ENCODE results near the gene CLIP1. TPM values are rescaled to one million over a fixed set of nuclear protein-coding genes. Genes with fewer than 3 reads are reported as not detected.

Gene CLIP1
- total and polyA plus RNA-seq, 4 experiments from 2014 or later: 5.9 to 65.7 (median 49.1) TPM

DNA sequence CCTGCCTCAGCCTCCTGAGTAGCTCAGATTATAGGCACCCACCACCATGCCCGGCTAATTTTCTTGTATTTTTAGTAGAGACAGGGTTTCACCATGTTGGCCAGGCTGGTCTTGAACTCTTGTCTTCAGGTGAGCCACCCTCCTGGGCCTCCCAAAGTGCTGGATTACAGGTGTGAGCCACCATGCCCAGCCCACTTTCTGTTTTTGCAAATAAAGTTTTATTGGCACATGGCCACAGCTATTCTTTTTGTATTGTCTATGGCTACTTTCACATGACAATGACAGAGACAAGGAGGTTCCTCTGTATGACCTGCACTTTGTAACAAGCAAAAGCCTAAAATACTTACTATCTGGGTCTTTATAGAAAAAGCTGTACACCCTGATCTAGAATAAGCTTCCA lies 176.9 kb downstream of the CLIP1 start:
- H3K27ac Mint-ChIP-seq: peak overlapping the region; percentile 64 to 96 (median 94)
- H3K36me3 Mint-ChIP-seq: peaks cover 33 to 46% of the 10 kb centered on the region in 2 donors
- Histone ChIP-seq H3K27ac (ENCODE audit: low read depth, low read length) (peak overlapping the region; percentile 67), H3K9me3 (ENCODE audit: control insufficient read depth in 1 of 2, low read length in 2 of 2) (no peaks in the 10 kb centered on the region), H3K27me3 (ENCODE audit: insufficient read depth, low read length) (no peaks in the 10 kb centered on the region), H3K36me3 (ENCODE audit: insufficient read depth, low read length) (peaks cover 20% of the 10 kb centered on the region), H3K4me1 (ENCODE audit: insufficient read depth, low read length) (peaks cover 41% of the 10 kb centered on the region), H3K4me3 (ENCODE audit: low read length in 2 of 2) (peak overlapping the region; percentile 63 to 92)
- H3K4me3 Mint-ChIP-seq: peak overlapping the region; percentile 90 to 95 (median 93)
- ChIA-PET CTCF (ENCODE audit: partially characterized antibody) (interaction anchor here (1.4 to 4.0 kb wide), 5 partner anchors 13 to 255 kb away, joined by 3 to 35 read pairs (median 16); partner anchors contain the start of genes DIABLO, VPS33A and ZCCHC8), POLR2A (ENCODE audit: partially characterized antibody) (interaction anchor here (1.4 to 4.8 kb wide), 13 partner anchors 9 to 1954 kb away, joined by 4 to 155 read pairs (median 7); partner anchors contain the start of genes B3GNT4, DIABLO, RNU4-2 and VPS33A)
- peak in 1 of 5 donors; percentile 18 for DNase-seq
- no peaks in the 10 kb centered on the region for H3K9me3 Mint-ChIP-seq
- H3K27me3 Mint-ChIP-seq: no peaks in the 10 kb centered on the region
- H3K4me1 Mint-ChIP-seq: peaks cover 23 to 42% (median 34%) of the 10 kb centered on the region in 4 donors
- intact Hi-C loops (cut with micrococcal nuclease): no loop called here

DNA sequence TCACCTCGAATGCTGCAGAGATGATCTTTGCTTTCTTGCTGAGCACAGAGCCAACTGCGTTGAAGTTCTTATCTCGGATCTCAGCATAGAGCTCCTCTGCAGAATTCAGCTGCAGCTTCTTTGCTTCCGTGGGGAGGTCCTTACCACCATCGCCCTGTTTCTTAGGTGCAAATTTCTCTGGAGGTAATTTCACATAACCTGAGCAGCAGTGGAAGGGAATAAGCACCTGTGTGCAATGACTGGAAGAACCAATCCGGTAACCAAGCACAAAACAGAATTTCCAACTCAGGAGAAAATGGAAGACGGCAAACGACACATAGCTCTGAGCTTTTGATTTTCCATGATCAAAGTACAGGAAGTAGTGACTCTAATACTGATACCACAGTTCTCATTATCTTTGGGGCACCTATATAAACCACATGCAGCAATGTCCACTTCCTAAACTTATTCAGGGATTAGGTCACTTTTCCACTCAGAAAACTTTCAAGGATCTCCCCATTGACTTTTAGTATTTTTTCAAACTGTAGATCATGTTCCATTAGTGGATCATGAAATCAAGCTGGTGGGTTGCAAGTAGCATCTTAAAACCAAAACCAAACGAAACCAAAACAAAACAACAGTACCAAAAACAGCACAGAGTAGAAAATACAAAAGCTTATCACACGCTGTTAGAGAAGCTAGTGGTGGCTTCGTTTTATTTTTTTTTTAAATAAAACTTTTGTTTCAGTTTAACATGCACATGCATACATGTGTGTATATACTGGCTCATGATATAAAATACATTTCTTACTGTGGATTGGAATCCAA lies 177.7 kb downstream of the CLIP1 start:
- peak overlapping the region; percentile 90 to 95 (median 93) for H3K4me3 Mint-ChIP-seq
- peak overlapping the region; percentile 94 to 97 (median 95) for H3K27ac Mint-ChIP-seq
- H3K4me1 Mint-ChIP-seq: peaks cover 25 to 50% (median 38%) of the 10 kb centered on the region in 4 donors
- no peaks in the 10 kb centered on the region for H3K9me3 Mint-ChIP-seq
- H3K4me3 ChIP-seq (ENCODE audit: low read length in 2 of 2): peak overlapping the region; percentile 63 to 92
- H3K36me3 Mint-ChIP-seq: peaks cover 31 to 46% of the 10 kb centered on the region in 2 donors
- H3K27me3 ChIP-seq (ENCODE audit: insufficient read depth, low read length): no peaks in the 10 kb centered on the region
- H3K27ac ChIP-seq (ENCODE audit: low read depth, low read length): peak overlapping the region; percentile 67
- intact Hi-C loops (cut with micrococcal nuclease): loop anchor here (1.0 kb wide), 3 partner anchors 18 to 41 kb away; partner anchors contain the start of genes B3GNT4, DIABLO and VPS33A
- H3K9me3 ChIP-seq (ENCODE audit: control insufficient read depth in 1 of 2, low read length in 2 of 2): no peaks in the 10 kb centered on the region
- ChIA-PET CTCF (ENCODE audit: partially characterized antibody) (interaction anchor here (0.6 to 4.0 kb wide), 9 partner anchors 9 to 256 kb away, joined by 3 to 35 read pairs (median 9); partner anchors contain the start of genes DIABLO, VPS33A and ZCCHC8), POLR2A (ENCODE audit: partially characterized antibody) (interaction anchor here (0.5 to 4.8 kb wide), 20 partner anchors 8 to 1953 kb away, joined by 3 to 155 read pairs (median 6); partner anchors contain the start of genes B3GNT4, DIABLO, KNTC1 and RNU4-2)
- no peaks in the 10 kb centered on the region for H3K27me3 Mint-ChIP-seq
- H3K4me1 ChIP-seq (ENCODE audit: insufficient read depth, low read length): peaks cover 46% of the 10 kb centered on the region
- peak; percentile 64 to 76 (median 74) for DNase-seq
- peaks cover 22% of the 10 kb centered on the region for H3K36me3 ChIP-seq (ENCODE audit: insufficient read depth, low read length)

DNA sequence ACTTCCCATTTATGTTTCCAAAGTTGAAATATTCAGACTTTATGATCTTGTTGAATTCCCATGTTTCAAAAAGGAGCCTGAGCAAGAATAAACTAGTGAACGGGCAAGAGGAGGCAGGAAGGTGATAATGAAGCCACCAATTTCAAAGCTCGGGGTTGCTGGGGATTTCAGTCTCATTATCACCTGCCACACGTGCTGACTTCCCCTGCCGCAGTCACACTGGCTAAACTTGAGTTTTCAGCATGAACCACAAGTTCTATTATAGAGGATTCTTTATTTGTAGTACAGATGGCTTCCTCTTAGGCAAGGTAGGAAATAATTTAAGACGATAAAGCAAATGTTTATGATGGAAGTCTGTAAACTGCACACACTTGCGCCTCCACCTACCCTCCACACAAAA lies 178.5 kb downstream of the CLIP1 start:
- Histone ChIP-seq H3K36me3 (ENCODE audit: insufficient read depth, low read length) (peaks cover 17% of the 10 kb centered on the region), H3K4me3 (ENCODE audit: low read length in 2 of 2) (peak overlapping the region; percentile 63 to 92), H3K4me1 (ENCODE audit: insufficient read depth, low read length) (peaks cover 47% of the 10 kb centered on the region), H3K27ac (ENCODE audit: low read depth, low read length) (peak overlapping the region; percentile 67), H3K27me3 (ENCODE audit: insufficient read depth, low read length) (no peaks in the 10 kb centered on the region), H3K9me3 (ENCODE audit: control insufficient read depth in 1 of 2, low read length in 2 of 2) (no peaks in the 10 kb centered on the region)
- Mint-ChIP-seq H3K4me1 (peaks cover 25 to 51% (median 38%) of the 10 kb centered on the region in 4 donors), H3K4me3 (peak overlapping the region; percentile 90 to 95 (median 93)), H3K9me3 (no peaks in the 10 kb centered on the region), H3K36me3 (peaks cover 28 to 42% of the 10 kb centered on the region in 2 donors), H3K27me3 (no peaks in the 10 kb centered on the region), H3K27ac (peak overlapping the region; percentile 94 to 97 (median 95))
- POLR2A ChIA-PET (ENCODE audit: partially characterized antibody): interaction anchor here (0.5 to 4.8 kb wide), 18 partner anchors 7 to 1952 kb away, joined by 3 to 155 read pairs (median 7); partner anchors contain the start of genes B3GNT4, DIABLO, KNTC1 and RNU4-2
- DNase-seq: peak in 4 of 5 donors; percentile 25 to 51 (median 38)
- CTCF ChIA-PET (ENCODE audit: partially characterized antibody): interaction anchor here (0.9 to 4.0 kb wide), 9 partner anchors 8 to 257 kb away, joined by 3 to 35 read pairs (median 9); partner anchors contain the start of genes DIABLO, VPS33A and ZCCHC8
- intact Hi-C loops (cut with micrococcal nuclease): loop anchor here (1.0 kb wide), 3 partner anchors 18 to 41 kb away; partner anchors contain the start of genes B3GNT4, DIABLO and VPS33A

DNA sequence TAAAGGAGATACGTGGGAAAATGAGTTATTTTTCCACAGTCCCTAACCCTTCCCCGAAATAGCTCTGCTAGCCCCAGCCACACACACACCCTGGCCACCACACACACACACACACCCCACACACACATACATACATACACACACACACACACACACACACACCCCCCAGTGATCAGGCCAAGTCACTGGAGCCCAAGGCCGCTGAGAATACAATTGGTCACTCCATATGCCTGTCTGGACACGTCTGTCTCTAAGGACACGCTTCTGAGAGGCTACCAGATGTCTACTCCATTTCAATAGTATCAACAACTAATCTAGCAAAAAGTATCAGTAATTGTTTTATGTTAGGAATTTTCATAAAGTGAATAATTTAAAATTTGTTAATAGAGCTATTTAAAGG lies 183.6 kb downstream of the CLIP1 start:
- no peak for DNase-seq
- CTCF ChIA-PET (ENCODE audit: partially characterized antibody): no interaction called here
- Histone ChIP-seq H3K36me3 (ENCODE audit: insufficient read depth, low read length) (peaks cover 45% of the 10 kb centered on the region), H3K4me3 (ENCODE audit: low read length in 2 of 2) (no peak overlapping the region), H3K27ac (ENCODE audit: low read depth, low read length) (no peak overlapping the region), H3K4me1 (ENCODE audit: insufficient read depth, low read length) (peaks cover 30% of the 10 kb centered on the region), H3K27me3 (ENCODE audit: insufficient read depth, low read length) (no peaks in the 10 kb centered on the region), H3K9me3 (ENCODE audit: control insufficient read depth in 1 of 2, low read length in 2 of 2) (no peaks in the 10 kb centered on the region)
- peaks cover 43 to 51% of the 10 kb centered on the region in 2 donors for H3K36me3 Mint-ChIP-seq
- H3K27ac Mint-ChIP-seq: peak overlapping the region in 5 of 7 donors; percentile 28 to 67 (median 63)
- no peaks in the 10 kb centered on the region for H3K27me3 Mint-ChIP-seq
- POLR2A ChIA-PET (ENCODE audit: partially characterized antibody): no interaction called here
- no peak overlapping the region for H3K4me3 Mint-ChIP-seq
- intact Hi-C loops (cut with micrococcal nuclease): no loop called here
- H3K9me3 Mint-ChIP-seq: no peaks in the 10 kb centered on the region
- peaks cover 13 to 38% (median 24%) of the 10 kb centered on the region in 4 donors for H3K4me1 Mint-ChIP-seq

DNA sequence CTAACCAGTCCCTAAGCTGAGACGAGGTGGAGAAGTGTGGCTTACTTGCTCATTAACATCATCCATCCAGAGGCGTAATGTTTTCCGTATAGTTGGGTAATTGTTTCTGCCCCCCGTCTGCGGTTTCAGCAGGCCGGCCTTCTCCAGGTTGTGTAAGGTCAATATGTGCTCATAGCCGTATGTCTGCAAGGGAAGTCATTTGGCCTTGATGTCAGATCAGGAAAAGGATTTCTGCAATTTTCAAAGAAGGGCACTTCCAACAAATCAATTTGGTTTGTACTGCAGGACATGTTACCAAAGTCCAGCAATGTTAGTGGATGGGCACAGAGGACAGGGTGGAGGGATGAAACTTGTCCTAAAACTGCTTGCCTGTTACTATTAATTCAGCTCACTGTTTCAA lies 186.7 kb downstream of the CLIP1 start:
- no peaks in the 10 kb centered on the region for H3K9me3 ChIP-seq (ENCODE audit: control insufficient read depth in 1 of 2, low read length in 2 of 2)
- ChIA-PET CTCF (ENCODE audit: partially characterized antibody) (interaction anchor here (0.9 kb wide), 2 partner anchors 9 to 31 kb away, joined by 3 read pairs; no protein-coding TSS in a partner anchor), POLR2A (ENCODE audit: partially characterized antibody) (interaction anchor here (1.3 to 3.0 kb wide), 3 partner anchors 9 to 10 kb away, joined by 6 to 21 read pairs (median 6); partner anchors contain the start of gene DIABLO)
- H3K36me3 ChIP-seq (ENCODE audit: insufficient read depth, low read length): peaks cover 72% of the 10 kb centered on the region
- no peaks in the 10 kb centered on the region for H3K27me3 ChIP-seq (ENCODE audit: insufficient read depth, low read length)
- H3K4me1 Mint-ChIP-seq: peaks cover 6 to 17% (median 10%) of the 10 kb centered on the region in 4 donors
- DNase-seq: no peak
- intact Hi-C loops (cut with micrococcal nuclease): no loop called here
- no peak overlapping the region for H3K4me3 ChIP-seq (ENCODE audit: low read length in 2 of 2)
- H3K9me3 Mint-ChIP-seq: no peaks in the 10 kb centered on the region
- peak overlapping the region in 2 of 7 donors; percentile 52 to 59 for H3K27ac Mint-ChIP-seq
- no peak overlapping the region for H3K27ac ChIP-seq (ENCODE audit: low read depth, low read length)
- peaks cover 7% of the 10 kb centered on the region for H3K4me1 ChIP-seq (ENCODE audit: insufficient read depth, low read length)
- H3K4me3 Mint-ChIP-seq: no peak overlapping the region
- no peaks in the 10 kb centered on the region for H3K27me3 Mint-ChIP-seq
- peaks cover 58 to 71% of the 10 kb centered on the region in 2 donors for H3K36me3 Mint-ChIP-seq

DNA sequence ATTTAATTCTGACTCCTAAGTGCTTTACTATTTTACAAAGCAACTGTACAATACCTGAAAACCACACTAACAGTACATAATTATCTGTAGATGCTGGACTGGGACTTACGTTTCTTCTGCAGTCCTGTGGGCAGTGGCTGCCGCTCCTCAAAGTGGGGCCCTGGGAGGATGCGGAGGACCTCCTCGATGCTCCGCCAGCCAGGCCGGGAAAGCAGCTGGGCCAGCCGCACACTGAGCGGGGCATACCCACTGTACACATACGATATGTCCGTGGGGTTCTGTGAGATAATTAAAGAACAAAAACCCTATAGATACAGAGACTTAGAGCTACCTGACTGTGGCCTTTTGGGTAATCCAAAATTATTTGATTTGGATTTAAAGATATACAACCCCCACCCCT lies 189.8 kb downstream of the CLIP1 start:
- no peaks in the 10 kb centered on the region for H3K9me3 Mint-ChIP-seq
- ChIA-PET CTCF (ENCODE audit: partially characterized antibody) (interaction anchor here (0.8 to 3.4 kb wide), 2 partner anchors 11 to 34 kb away, joined by 3 to 12 read pairs; no protein-coding TSS in a partner anchor), POLR2A (ENCODE audit: partially characterized antibody) (interaction anchor here (0.5 to 3.0 kb wide), 2 partner anchors 12 to 141 kb away, joined by 3 to 21 read pairs; no protein-coding TSS in a partner anchor)
- peaks cover 41 to 63% of the 10 kb centered on the region in 2 donors for H3K36me3 Mint-ChIP-seq
- intact Hi-C loops (cut with micrococcal nuclease): no loop called here
- no peak overlapping the region for H3K27ac Mint-ChIP-seq
- H3K27me3 ChIP-seq (ENCODE audit: insufficient read depth, low read length): no peaks in the 10 kb centered on the region
- peaks cover 1% of the 10 kb centered on the region for H3K4me1 ChIP-seq (ENCODE audit: insufficient read depth, low read length)
- no peak overlapping the region for H3K4me3 ChIP-seq (ENCODE audit: low read length in 2 of 2)
- no peak overlapping the region for H3K4me3 Mint-ChIP-seq
- DNase-seq: no peak
- peaks cover 4 to 12% (median 8%) of the 10 kb centered on the region in 4 donors for H3K4me1 Mint-ChIP-seq
- no peaks in the 10 kb centered on the region for H3K9me3 ChIP-seq (ENCODE audit: control insufficient read depth in 1 of 2, low read length in 2 of 2)
- peaks cover 63% of the 10 kb centered on the region for H3K36me3 ChIP-seq (ENCODE audit: insufficient read depth, low read length)
- H3K27me3 Mint-ChIP-seq: no peaks in the 10 kb centered on the region
- no peak overlapping the region for H3K27ac ChIP-seq (ENCODE audit: low read depth, low read length)

All from CD4-positive, alpha-beta memory T cell (primary cell).